Chondrocyte (in vitro differentiated cells): ENCODE data around the gene TMED6. TPM values are rescaled to one million over a fixed set of nuclear protein-coding genes. Genes with fewer than 3 reads are reported as not detected.

ENCODE experiments used
- DNase-seq: peaks from one replicate; pipeline ENCODE4 v3.0.0; 2021; ENCODE audit warnings: mixed read lengths, low spot score
- H3K27ac Mint-ChIP-seq: one replicate; pipeline ENCODE4 v1.8.0; 2021; ENCODE audit warnings: mild to moderate bottlenecking, moderate library complexity, mixed read lengths; ENCODE audit not compliant: unreplicated experiment
- H3K27me3 Mint-ChIP-seq: 2 replicates; pipeline ENCODE4 v1.8.0; 2021; ENCODE audit warnings: low read depth, mixed read lengths
- H3K36me3 Mint-ChIP-seq: 2 replicates; pipeline ENCODE4 v1.8.0; 2021; ENCODE audit warnings: low read depth, mixed read lengths
- H3K4me1 Mint-ChIP-seq: 2 replicates; pipeline ENCODE4 v1.8.0; 2021; ENCODE audit warnings: low read depth, mild to moderate bottlenecking, mixed read lengths
- H3K4me3 Mint-ChIP-seq: one replicate; pipeline ENCODE4 v1.8.0; 2021; ENCODE audit warnings: mild to moderate bottlenecking, moderate library complexity, mixed read lengths; ENCODE audit not compliant: unreplicated experiment
- H3K9me3 Mint-ChIP-seq: 2 replicates; pipeline ENCODE4 v1.8.0; 2021; ENCODE audit warnings: low read depth, mixed read lengths
- total RNA-seq: library from RNA; stranded (reverse); gene quantifications from 3 replicates; pipeline ENCODE4 v1.2.1, GENCODE V29; 2021
- TF ChIP-seq, protein P1 (sequence below): fragments of 200-600 bp; sonication (generic); IDR thresholded peaks from 2 replicates; pipeline ENCODE4 v1.5.0; 2021; ENCODE audit warnings: antibody characterized with exemption, mild to moderate bottlenecking, moderate library complexity

Gene TMED6
- total RNA-seq, 1 donor from 2014 or later = 0.55 TPM

DNA sequence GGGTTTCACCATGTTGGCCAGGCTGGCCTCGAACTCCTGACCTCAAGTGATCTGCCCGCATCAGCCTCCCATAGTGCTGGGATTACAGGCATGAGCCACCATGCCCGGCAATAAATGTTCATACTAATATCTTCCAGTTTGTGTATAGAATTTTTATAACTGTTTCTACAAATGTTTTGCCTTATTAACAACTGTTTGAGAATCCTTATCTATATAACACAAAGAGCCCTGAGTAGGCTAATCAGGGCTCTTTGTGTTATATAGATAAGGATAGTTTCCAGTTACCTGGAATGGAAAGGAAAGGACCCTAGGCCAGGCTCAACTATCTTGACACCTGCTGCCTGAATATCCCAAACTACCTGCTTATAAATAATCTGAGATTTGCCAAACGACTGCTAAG, 17.3 kb upstream of the TMED6 start:
- H3K27ac Mint-ChIP-seq = no peak overlapping the region
- peaks cover 39% of the 10 kb centered on the region for H3K36me3 Mint-ChIP-seq
- TF ChIP-seq, protein P1, sequence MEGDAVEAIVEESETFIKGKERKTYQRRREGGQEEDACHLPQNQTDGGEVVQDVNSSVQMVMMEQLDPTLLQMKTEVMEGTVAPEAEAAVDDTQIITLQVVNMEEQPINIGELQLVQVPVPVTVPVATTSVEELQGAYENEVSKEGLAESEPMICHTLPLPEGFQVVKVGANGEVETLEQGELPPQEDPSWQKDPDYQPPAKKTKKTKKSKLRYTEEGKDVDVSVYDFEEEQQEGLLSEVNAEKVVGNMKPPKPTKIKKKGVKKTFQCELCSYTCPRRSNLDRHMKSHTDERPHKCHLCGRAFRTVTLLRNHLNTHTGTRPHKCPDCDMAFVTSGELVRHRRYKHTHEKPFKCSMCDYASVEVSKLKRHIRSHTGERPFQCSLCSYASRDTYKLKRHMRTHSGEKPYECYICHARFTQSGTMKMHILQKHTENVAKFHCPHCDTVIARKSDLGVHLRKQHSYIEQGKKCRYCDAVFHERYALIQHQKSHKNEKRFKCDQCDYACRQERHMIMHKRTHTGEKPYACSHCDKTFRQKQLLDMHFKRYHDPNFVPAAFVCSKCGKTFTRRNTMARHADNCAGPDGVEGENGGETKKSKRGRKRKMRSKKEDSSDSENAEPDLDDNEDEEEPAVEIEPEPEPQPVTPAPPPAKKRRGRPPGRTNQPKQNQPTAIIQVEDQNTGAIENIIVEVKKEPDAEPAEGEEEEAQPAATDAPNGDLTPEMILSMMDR = no peak
- no peaks in the 10 kb centered on the region for H3K9me3 Mint-ChIP-seq
- H3K4me1 Mint-ChIP-seq = no peaks in the 10 kb centered on the region
- no peak overlapping the region for H3K4me3 Mint-ChIP-seq
- no peaks in the 10 kb centered on the region for H3K27me3 Mint-ChIP-seq
- DNase-seq = no peak

DNA sequence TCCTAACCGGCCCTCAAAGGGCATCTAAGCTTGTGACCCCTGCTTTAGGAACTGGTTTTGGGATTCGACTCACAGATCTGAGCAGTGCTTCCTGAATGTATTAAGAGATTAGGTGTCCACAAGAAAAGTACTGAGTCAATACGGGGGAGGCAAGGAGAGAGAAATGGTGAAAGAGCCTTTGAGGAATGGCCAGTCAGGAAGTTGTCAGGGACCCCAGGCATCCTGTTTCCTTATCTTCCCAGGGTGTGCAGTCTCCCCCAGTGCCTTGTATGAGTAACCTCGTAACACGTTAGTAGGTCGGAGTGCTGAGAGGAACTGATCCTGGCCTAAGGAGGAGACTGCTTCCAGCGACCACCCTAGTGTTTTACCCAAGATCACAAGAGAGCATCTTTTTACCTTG, 16.4 kb upstream of the TMED6 start:
- Mint-ChIP-seq H3K27me3 (no peaks in the 10 kb centered on the region), H3K27ac (no peak overlapping the region), H3K36me3 (peaks cover 43% of the 10 kb centered on the region), H3K4me1 (no peaks in the 10 kb centered on the region), H3K4me3 (no peak overlapping the region), H3K9me3 (no peaks in the 10 kb centered on the region)
- TF ChIP-seq, protein P1 = no peak
- no peak for DNase-seq

DNA sequence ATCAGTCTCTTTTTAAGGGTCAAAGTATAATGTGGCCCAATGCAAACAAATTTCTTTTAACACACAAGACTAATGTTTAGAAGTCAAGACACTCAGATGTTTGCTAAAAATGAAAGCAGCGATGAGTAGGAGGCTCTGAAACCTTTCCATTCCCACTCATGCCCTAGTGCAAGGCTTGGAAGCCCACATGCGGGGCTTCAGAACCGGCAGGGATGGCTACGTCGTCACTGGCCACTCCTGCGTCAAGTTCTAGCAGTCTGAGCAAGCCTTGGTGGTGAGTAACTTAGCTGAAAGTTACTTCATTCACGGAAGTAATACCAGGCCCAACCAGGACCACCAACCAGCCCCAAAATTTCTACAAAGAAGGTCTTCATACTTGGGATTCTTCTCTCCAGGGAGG, 14.8 kb upstream of the TMED6 start:
- Mint-ChIP-seq H3K27ac (no peak overlapping the region), H3K9me3 (no peaks in the 10 kb centered on the region), H3K4me1 (no peaks in the 10 kb centered on the region), H3K36me3 (peaks cover 39% of the 10 kb centered on the region), H3K27me3 (no peaks in the 10 kb centered on the region), H3K4me3 (no peak overlapping the region)
- no peak for DNase-seq
- TF ChIP-seq, protein P1 = no peak

- Mint-ChIP-seq H3K27ac (no peak overlapping the region), H3K4me1 (no peaks in the 10 kb centered on the region), H3K36me3 (peaks cover 38% of the 10 kb centered on the region), H3K4me3 (no peak overlapping the region), H3K27me3 (no peaks in the 10 kb centered on the region), H3K9me3 (no peaks in the 10 kb centered on the region)
- no peak for DNase-seq
- TF ChIP-seq, protein P1 = no peak
These were observed 14.3 kb upstream of the TMED6 start for GRCh38 chr16:69365901-69366300.

DNA sequence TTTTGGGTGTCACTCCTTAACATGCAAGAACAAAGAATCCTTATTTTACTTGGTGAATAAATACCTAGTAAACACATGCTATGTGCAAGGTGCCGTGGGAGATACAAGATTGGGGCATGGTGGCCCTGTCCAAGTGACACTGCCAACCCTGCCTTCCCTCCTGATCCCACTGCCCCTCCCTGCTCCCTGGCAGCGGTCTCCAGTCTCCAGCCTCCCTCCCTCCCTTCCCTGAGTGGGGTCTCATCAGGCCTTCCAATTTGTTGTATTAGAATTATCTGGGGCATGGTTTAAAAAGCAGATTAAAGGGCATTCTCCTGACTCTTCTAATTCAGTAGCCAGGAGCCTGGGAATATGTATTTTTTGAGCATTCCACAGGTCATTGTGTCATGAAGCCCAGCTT, 12.5 kb upstream of the TMED6 start:
- no peaks in the 10 kb centered on the region for H3K9me3 Mint-ChIP-seq
- H3K27ac Mint-ChIP-seq = no peak overlapping the region
- TF ChIP-seq, protein P1 = no peak

More for the DNA sequence above, 12.5 kb upstream of the TMED6 start:
- H3K27me3 Mint-ChIP-seq = no peaks in the 10 kb centered on the region
- no peak for DNase-seq
- H3K36me3 Mint-ChIP-seq = peaks cover 28% of the 10 kb centered on the region
- no peaks in the 10 kb centered on the region for H3K4me1 Mint-ChIP-seq
- H3K4me3 Mint-ChIP-seq = no peak overlapping the region
